GM12878 (cell line): ENCODE data around the gene FZR1.

Experiments
- CREM ChIP-seq: IDR thresholded peaks from 2 replicates; pipeline ENCODE4 v1.6.1; 2014; ENCODE audit warnings: antibody characterized with exemption, low read depth
- CTCF ChIP-seq, 3 experiments: IDR thresholded peaks in 2 of 3; conservative IDR thresholded peaks in 1 of 3; 2 replicates each; pipeline ENCODE4 v1.5.1; 2011; ENCODE audit warnings: low read depth in 3 of 3, low read length in 3 of 3, mild to moderate bottlenecking in 3 of 3, control low read depth in 2 of 3, moderate library complexity in 2 of 3, inconsistent platforms in 1 of 3, mixed read lengths in 1 of 3; ENCODE audit not compliant: control insufficient read depth in 2 of 3, insufficient read depth in 1 of 3; ENCODE audit errors: extremely low read depth in 1 of 3
- EP300 ChIP-seq, 2 experiments: fragments of 150-350 bp in 1 of 2; IDR thresholded peaks; 2 replicates each; pipeline ENCODE4 v1.6.1; 2011 to 2012; ENCODE audit warnings: low read depth in 2 of 2, low read length in 2 of 2, borderline replicate concordance in 1 of 2, improper control_type of control experiment in 1 of 2, inconsistent platforms in 1 of 2; ENCODE audit not compliant: control insufficient read depth in 1 of 2
- FOXK2 ChIP-seq: fragments of 450-650 bp; IDR thresholded peaks from 2 replicates; pipeline ENCODE4 v1.6.1; 2017; ENCODE audit warnings: mild to moderate bottlenecking, moderate library complexity
- KDM1A ChIP-seq: fragments of 200-600 bp; sonication (generic); IDR thresholded peaks from 2 replicates; pipeline ENCODE4 v1.6.1; 2016; ENCODE audit warnings: borderline replicate concordance
- NR2C1 ChIP-seq: fragments of 450-650 bp; IDR thresholded peaks from 2 replicates; pipeline ENCODE4 v1.6.1; 2017; ENCODE audit warnings: antibody characterized with exemption, mild to moderate bottlenecking, moderate library complexity
- NR2C2 ChIP-seq: IDR thresholded peaks from 2 replicates; pipeline ENCODE4 v1.6.1; 2011; ENCODE audit warnings: borderline replicate concordance, low read depth; ENCODE audit not compliant: control insufficient read depth, insufficient read length

GRCh38 chr19:3521104-3521445 lies 15.0 kb downstream of the FZR1 start:
- no peak for TF ChIP-seq EP300 (IDR thresholded peaks at IDR 0.05; ENCODE audit: borderline replicate concordance in 1 of 2, control insufficient read depth in 1 of 2, low read depth in 2 of 2, low read length in 2 of 2)
- TF ChIP-seq CTCF (IDR thresholded peaks at IDR 0.05 in 2 of 3, conservative IDR thresholded peaks at IDR 0.05 in 1 of 3; ENCODE audit: control insufficient read depth in 2 of 3, extremely low read depth in 1 of 3, insufficient read depth in 1 of 3, low read depth in 3 of 3, low read length in 3 of 3) = no peak
- TF ChIP-seq CREM = no peak
- no peak for TF ChIP-seq KDM1A
- no peak for TF ChIP-seq NR2C2
- no peak for TF ChIP-seq NR2C1
- TF ChIP-seq FOXK2 = no peak
